Erythroblast (primary cell): ENCODE data around the gene TRAF3IP1.

Source experiments
- DNase-seq, 2 experiments: peaks; one replicate each; lab custom pipeline; 2025; lab: John Stamatoyannopoulos, UW
- GATA1 ChIP-seq: IDR thresholded peaks from 2 replicates; pipeline ENCODE4 v1.6.1; 2011; ENCODE audit warnings: low read depth, mild to moderate bottlenecking, control low read depth, low read length, moderate library complexity
- POLR2A ChIP-seq: IDR thresholded peaks from 2 replicates; pipeline ENCODE4 v1.6.1; 2011; ENCODE audit warnings: mild to moderate bottlenecking, low read length

Gene TRAF3IP1

DNA sequence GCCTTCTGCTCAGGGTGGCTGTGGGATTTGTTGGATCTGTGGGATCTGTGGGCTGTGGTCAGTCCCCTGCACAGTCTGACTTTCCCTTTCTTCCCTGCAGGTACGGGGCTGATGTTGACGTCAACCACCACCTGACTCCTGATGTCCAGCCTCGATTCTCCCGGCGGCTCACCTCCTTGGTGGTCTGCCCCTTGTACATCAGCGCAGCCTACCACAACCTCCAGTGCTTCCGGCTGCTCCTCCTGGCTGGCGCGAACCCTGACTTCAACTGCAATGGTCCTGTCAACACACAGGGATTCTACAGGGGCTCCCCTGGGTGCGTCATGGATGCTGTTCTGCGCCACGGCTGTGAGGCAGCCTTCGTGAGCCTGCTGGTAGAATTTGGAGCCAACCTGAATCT lies 123.9 kb downstream of the TRAF3IP1 start:
- TF ChIP-seq POLR2A (no peak), GATA1 (no peak)
- no peak for DNase-seq

DNA sequence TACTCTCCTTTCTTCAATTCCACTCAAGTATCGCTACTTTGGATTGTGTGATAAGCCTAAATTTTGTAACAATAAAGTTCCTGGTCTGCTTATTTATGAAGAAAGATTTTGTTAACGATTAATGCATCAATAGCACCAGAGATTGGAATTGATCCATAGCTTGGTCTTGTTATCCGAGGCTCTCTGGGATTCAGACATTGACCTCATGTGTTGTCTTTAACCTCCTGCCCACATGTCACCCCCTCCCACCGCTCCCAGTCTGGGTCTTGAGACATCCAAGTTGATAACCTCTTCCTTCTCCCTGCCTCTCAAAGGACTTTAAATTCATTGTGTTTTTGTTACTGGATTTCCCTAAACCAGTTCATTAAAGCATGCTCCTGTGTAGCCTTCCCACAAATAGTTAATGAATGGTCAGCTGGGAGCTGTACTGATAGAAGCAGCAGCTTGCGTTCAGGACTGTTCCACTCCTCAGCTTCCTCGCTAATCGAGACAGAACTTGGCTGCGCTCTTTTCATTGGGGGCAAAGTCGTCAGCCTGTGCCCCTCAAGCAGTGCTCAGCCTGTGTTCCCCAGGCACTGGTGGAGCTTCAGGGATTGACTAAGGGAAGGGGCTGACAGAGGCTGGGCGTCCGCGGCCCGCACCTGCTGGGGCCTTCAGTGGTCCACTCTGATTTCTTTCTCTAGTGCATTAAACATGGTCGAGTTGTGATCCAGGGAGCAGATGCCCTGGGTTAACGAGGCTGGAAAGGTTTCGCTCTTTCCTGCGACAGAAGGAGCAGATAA lies 125.3 kb downstream of the TRAF3IP1 start:
- TF ChIP-seq GATA1 = no peak
- TF ChIP-seq POLR2A = no peak
- DNase-seq = no peak

DNA sequence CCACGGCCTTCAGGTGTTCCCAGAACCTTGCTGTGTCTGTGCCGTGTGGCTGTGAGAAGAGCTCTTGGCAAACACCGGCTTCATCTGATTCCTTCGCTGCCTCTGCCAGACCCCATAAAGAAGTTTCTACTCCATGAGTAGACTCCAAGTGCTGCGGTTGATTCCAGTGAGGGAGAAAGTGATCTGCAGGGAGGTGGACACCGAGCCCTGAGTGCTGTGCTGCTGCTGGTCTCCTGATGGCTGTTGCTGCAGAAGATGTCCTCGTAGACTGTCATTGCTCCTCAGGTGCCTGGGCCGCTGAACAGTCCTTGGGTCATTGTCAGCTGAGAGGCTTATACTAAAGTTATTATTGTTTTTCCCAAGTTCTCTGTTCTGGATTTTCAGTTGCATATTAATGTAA lies 126.1 kb downstream of the TRAF3IP1 start:
- no peak for DNase-seq
- no peak for TF ChIP-seq POLR2A
- TF ChIP-seq GATA1 = no peak

DNA sequence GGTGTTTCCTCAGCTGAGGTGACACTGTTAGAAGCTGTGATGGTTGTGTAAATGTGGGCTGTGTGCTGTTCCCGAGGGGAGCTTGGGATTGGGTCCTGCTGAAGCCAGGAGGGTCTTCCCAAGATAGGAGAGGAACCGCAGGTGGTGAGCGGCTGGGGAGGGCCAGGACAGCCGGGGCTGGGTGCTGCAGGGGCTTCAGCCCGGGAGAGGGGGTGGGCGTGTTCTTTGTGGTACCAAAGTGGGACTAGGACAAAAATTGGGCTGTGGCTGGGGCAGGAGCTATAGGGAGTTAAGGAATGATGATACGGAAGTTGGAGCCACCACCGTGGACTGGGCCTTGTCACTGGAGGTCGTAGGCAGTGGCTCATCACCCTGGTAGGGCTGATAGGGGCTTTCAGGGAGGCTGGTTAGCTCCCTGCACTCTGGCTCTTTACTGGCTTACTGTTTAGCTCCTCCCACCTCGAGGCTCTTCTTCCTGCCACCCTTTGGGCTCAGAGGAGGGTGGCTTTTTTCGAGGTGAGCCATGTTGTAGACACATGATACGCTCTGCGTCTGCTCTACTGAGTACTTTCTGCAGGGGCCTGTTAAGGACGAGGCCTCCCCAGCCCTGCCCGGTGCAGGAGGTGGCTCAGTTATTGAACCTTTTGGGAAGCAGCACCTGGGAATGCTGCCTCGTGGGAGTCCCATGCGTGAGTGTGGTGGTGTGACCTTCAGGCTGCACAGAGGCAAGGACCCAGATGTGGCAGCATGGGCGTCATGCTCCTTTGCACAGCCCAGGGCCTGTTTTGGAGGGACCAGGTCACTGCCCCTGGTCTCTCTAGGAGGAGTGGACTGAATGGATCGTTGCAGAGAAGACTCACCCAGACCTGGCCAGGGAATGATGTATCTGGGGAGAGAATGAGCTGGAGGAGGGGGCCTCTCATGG lies 128.0 kb downstream of the TRAF3IP1 start:
- no peak for TF ChIP-seq POLR2A
- TF ChIP-seq GATA1 = no peak
- DNase-seq = no peak

DNA sequence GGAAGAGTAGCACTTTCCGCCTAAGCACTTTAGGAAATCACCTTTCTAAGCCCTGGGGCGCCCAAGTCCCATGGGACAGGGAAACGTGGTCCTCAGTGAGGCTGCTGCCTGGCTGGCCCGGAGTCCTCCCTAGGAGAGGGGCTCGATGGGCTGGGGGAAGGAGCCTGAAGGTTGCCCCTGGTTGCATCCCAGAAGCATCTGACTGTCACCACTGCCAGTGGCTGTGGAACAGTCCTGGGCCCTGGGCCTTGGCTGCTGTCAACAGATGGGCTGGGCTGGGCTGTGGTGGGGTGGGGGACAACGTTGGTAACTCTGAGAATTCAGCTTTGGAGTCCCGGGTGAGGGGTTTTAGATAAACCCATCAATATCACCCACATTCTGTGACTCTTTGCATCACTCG lies 128.9 kb downstream of the TRAF3IP1 start:
- no peak for TF ChIP-seq GATA1
- no peak for TF ChIP-seq POLR2A
- no peak for DNase-seq

DNA sequence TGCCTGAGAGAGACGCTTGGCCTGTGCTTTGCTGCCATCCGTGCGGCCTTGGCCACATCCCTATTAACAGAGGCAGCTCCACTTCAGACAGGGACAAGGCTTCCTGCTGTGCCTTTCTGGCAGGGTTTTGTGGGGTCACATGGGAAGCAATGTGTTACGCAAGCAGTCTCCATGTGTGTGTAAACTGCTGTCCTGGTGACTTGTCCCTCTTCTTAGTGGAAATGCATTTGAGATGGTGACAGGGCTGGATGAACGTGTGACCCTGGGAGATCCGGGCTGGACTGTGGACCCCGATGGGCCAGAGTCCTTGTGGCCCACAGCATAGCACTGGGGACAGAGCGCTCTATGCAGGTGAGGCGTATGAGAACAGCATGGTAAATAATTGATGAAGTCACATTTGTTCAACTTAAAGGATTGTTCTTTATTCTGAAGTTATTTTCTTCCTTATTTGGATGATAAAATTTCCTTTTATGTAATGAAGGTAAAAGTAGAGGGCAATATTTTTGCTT lies 129.6 kb downstream of the TRAF3IP1 start:
- TF ChIP-seq GATA1 (no peak), POLR2A (no peak)
- DNase-seq = no peak

DNA sequence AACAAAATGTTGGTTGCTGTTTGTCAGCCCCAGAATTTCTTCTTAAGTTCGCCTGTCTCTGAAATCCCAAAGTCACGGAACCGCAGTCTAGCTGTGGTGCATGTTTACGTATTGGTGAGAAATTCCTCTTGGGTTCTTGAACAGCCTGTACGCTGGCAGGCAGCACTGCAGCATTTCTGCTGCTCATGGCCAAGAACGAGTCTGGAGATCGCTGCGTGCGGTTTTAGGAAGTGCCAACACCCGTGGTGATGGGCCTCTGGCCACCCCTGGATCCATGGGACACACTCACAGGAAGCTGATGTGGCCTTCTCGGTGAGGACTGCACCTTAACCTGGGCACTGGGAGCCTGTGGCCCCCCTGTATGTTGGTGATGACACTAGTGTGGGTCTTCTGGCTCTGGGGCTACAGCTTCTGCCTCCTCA lies 130.1 kb downstream of the TRAF3IP1 start:
- DNase-seq = no peak
- TF ChIP-seq GATA1 (no peak), POLR2A (no peak)
